Transverse colon (tissue), 4 donors: Measurements from ENCODE around the gene NHS. TPM values are rescaled to one million over a fixed set of nuclear protein-coding genes. Genes with fewer than 3 reads are reported as not detected.

ENCODE experiments used
- DNase-seq: peaks from one replicate; pipeline ENCODE4 v3.0.0-alpha.2; 2019
- H3K27ac ChIP-seq, 4 donors: fragments of 200-600 bp; sonication (generic); 2 replicates each; pipeline ENCODE4 v1.5.1; 2016 to 2018; ENCODE audit warnings: inconsistent platforms in 4 of 4
- H3K27me3 ChIP-seq: fragments of 200-600 bp; sonication (generic); 2 replicates; pipeline ENCODE4 v1.5.1; 2017; ENCODE audit warnings: inconsistent platforms
- H3K36me3 ChIP-seq, 4 donors: fragments of 200-600 bp; sonication (generic); 2 replicates each; pipeline ENCODE4 v1.5.1; 2017 to 2019; ENCODE audit warnings: inconsistent platforms in 4 of 4
- H3K4me1 ChIP-seq, 4 donors: fragments of 200-600 bp; sonication (generic); 2 replicates each; pipeline ENCODE4 v1.5.1; 2017 to 2020; ENCODE audit warnings: inconsistent platforms in 4 of 4
- H3K4me3 ChIP-seq, 4 donors: fragments of 200-600 bp; sonication (generic); 1 replicate in 1 of 4; 2 replicates in 3 of 4; pipeline versions ENCODE4 v1.5.1 to v1.6.1; 2017 to 2019; ENCODE audit warnings: inconsistent platforms in 4 of 4
- H3K9me3 ChIP-seq, 2 donors: fragments of 200-600 bp; sonication (generic); 2 replicates each; pipeline ENCODE4 v1.5.1; 2017 to 2019; ENCODE audit warnings: inconsistent platforms in 2 of 2
- EP300 ChIP-seq: sonication (generic); formaldehyde crosslinking; IDR thresholded peaks from one replicate; pipeline ENCODE4 v1.6.1; 2017; ENCODE audit warnings: antibody characterized with exemption, low read depth
- POLR2A ChIP-seq: fragments of 450-650 bp; IDR thresholded peaks from one replicate; pipeline ENCODE4 v1.6.1; 2016; ENCODE audit warnings: antibody characterized with exemption, mild to moderate bottlenecking, moderate library complexity
- POLR2AphosphoS5 ChIP-seq, 3 donors: sonication (generic); formaldehyde crosslinking; IDR thresholded peaks; one replicate each; pipeline ENCODE4 v1.6.1; 2016; ENCODE audit warnings: antibody characterized with exemption in 3 of 3
- WGBS, 2 donors: methylation state at CpG; one replicate each; pipeline ENCODE4 v1.1.5; 2018; ENCODE audit warnings: low coverage in 1 of 2; 5-methylcytosine and 5-hydroxymethylcytosine counted together
- in situ Hi-C, 4 donors: fragments of 200-750 bp; cut with MboI; loops; one replicate each; pipeline versions ENCODE4 v1.15.0 to v1.15.1; 2017; ENCODE audit warnings: low sequenced_read_pairs in 3 of 4, low pct_ligation_motif_present in 1 of 4, low pct_unique_long_range_greater_than_20kb in 1 of 4
- intact Hi-C: fragments of 100-400 bp; cut with DNase I; formaldehyde crosslinking; loops from one replicate; pipeline ENCODE4 v1.15.1; 2023; ENCODE audit warnings: low total_unique reads
- total RNA-seq, 4 donors: library from RNA; depleted of rRNA; stranded (reverse); fragments of >200 nt; gene quantifications; one replicate each; pipeline ENCODE4 v1.1.0, GENCODE V29; 2016
- TF ChIP-seq, protein P1 (sequence below), 5 experiments: fragments of 200-600 bp in 3 of 5; fragments of 450-650 bp in 2 of 5; sonication (generic) in 3 of 5; IDR thresholded peaks; 1 replicate in 2 of 5; 2 replicates in 3 of 5; pipeline ENCODE4 v1.5.1; 2016 to 2017; ENCODE audit warnings: antibody characterized with exemption in 5 of 5, inconsistent platforms in 3 of 5, mild to moderate bottlenecking in 2 of 5, moderate library complexity in 1 of 5

The NHS gene
- total RNA-seq, 4 donors from 2014 or later: 1.2 to 10.7 (median 5.0) TPM

DNA sequence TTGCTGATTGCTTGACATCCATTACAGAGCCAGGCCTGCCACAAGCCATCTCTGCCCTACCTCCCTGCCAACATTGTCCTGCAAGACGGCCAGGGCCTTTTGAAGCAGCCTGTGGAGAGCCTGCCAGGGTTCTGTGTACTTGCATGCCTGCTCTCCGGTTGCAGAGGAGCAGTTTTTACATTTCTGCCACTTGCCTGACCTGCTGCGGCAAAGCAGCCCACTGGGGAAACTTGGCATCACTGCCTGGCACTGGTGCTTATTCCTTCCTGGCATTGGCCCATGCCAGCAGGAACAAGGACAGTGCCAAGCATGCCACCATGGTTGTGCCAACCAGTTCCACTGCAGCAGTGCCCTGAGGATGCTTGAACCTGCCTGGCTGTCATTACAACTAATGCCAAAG is 167.1 kb downstream of the NHS start:
- H3K4me1 ChIP-seq: peaks cover 0 to 4% (median 0%) of the 10 kb centered on the region in 4 donors
- no peak overlapping the region for H3K27ac ChIP-seq
- H3K4me3 ChIP-seq: no peak overlapping the region
- H3K27me3 ChIP-seq: no peaks in the 10 kb centered on the region
- no peak for DNase-seq
- TF ChIP-seq, protein P1, sequence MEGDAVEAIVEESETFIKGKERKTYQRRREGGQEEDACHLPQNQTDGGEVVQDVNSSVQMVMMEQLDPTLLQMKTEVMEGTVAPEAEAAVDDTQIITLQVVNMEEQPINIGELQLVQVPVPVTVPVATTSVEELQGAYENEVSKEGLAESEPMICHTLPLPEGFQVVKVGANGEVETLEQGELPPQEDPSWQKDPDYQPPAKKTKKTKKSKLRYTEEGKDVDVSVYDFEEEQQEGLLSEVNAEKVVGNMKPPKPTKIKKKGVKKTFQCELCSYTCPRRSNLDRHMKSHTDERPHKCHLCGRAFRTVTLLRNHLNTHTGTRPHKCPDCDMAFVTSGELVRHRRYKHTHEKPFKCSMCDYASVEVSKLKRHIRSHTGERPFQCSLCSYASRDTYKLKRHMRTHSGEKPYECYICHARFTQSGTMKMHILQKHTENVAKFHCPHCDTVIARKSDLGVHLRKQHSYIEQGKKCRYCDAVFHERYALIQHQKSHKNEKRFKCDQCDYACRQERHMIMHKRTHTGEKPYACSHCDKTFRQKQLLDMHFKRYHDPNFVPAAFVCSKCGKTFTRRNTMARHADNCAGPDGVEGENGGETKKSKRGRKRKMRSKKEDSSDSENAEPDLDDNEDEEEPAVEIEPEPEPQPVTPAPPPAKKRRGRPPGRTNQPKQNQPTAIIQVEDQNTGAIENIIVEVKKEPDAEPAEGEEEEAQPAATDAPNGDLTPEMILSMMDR (IDR thresholded peaks at IDR 0.05): no peak
- no peak for TF ChIP-seq POLR2A
- no peak for TF ChIP-seq EP300
- no peak for TF ChIP-seq POLR2AphosphoS5 (IDR thresholded peaks at IDR 0.05)
- H3K36me3 ChIP-seq: no peaks in the 10 kb centered on the region
- 73% methylated on average over 3 of the region's 3 CpGs; no CpG with 5 or more reads in 1 of the 2 donors for WGBS, 2 donors
- no peaks in the 10 kb centered on the region for H3K9me3 ChIP-seq
- intact Hi-C loops: no loop called here
- in situ Hi-C loops: no loop called here

DNA sequence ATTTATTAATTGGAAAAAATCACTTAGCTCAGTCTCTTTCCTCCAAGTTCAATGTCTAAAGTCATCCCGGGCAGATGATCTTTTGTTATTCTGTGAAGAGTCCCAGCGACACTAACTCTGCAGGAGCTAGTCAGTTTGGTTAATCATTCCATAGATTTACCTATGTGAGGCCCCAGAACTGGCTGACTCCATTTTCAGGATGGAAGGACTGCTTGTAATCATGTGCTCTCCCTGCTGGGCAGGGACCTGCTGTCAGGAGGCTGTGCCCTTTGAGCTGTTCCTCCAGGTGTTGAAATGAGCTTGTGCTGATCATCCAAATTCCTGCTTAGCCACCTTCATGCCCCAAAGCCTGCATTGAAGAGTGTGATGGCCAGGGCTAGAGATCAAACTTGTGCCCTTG is 169.8 kb downstream of the NHS start:
- intact Hi-C loops (no loop called here), in situ Hi-C loops (no loop called here)
- H3K27me3 ChIP-seq: no peaks in the 10 kb centered on the region
- no peaks in the 10 kb centered on the region for H3K4me1 ChIP-seq
- TF ChIP-seq EP300: no peak
- TF ChIP-seq, protein P1 (IDR thresholded peaks at IDR 0.05): no peak
- TF ChIP-seq POLR2AphosphoS5 (IDR thresholded peaks at IDR 0.05): no peak
- no peak for TF ChIP-seq POLR2A
- no peak overlapping the region for H3K27ac ChIP-seq
- H3K4me3 ChIP-seq: no peak overlapping the region
- no peak for DNase-seq
- H3K36me3 ChIP-seq: no peaks in the 10 kb centered on the region
- H3K9me3 ChIP-seq: no peaks in the 10 kb centered on the region
- 58 to 62% methylated on average over 2 of the region's 2 CpGs for WGBS, 2 donors

DNA sequence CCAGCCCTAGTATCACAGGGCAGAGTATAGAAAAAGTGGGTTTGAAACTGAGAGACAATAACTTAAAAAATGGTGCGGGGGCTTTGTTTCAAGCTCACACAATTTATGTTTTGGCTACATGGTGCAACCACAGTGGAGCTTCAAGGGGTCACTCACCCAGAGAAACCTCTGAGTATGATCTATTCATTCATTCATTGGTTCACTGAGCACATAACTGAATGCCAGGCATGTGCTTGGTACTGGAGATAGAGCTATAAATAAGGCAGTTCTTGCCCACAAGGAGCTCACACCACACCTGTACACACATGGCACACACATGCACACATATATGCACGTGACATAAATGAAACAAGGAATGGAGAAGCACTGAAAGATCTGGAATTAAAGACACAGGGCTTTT is 171.4 kb downstream of the NHS start:
- Histone ChIP-seq H3K27me3 (no peaks in the 10 kb centered on the region), H3K9me3 (no peaks in the 10 kb centered on the region), H3K36me3 (no peaks in the 10 kb centered on the region), H3K4me3 (no peak overlapping the region), H3K27ac (no peak overlapping the region), H3K4me1 (no peaks in the 10 kb centered on the region)
- 60% methylated on average over 2 of the region's 2 CpGs; no CpG with 5 or more reads in 1 of the 2 donors for WGBS, 2 donors
- TF ChIP-seq EP300 (no peak), POLR2A (no peak)
- TF ChIP-seq, protein P1 (IDR thresholded peaks at IDR 0.05): no peak
- DNase-seq: no peak
- intact Hi-C loops (no loop called here), in situ Hi-C loops (no loop called here)

DNA sequence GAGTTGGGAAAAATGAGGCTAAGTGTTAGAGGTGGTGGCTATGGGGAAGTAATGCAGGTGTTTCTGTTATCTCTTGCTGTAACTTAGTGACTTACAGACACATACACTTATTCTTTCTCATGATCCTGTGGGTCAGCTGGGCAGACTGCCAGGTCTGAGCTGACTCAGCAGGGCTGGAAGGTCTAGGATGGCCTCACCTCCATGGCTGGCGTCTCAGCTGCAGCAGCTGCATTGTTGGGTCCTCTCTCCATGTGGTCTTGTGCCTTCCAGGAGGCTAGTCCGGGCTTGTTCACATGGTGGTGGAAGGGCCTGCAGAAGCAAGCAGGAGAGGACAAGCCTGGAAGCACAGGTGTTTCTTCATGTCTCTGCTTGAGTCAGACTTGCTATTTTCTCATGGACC is 172.7 kb downstream of the NHS start:
- Histone ChIP-seq H3K27ac (no peak overlapping the region), H3K27me3 (no peaks in the 10 kb centered on the region), H3K9me3 (no peaks in the 10 kb centered on the region), H3K4me1 (no peaks in the 10 kb centered on the region), H3K4me3 (no peak overlapping the region), H3K36me3 (no peaks in the 10 kb centered on the region)
- 25% methylated on average over 2 of the region's 2 CpGs; no CpG with 5 or more reads in 1 of the 2 donors for whole genome bisulfite sequencing, 2 donors
- peak; percentile 64 for DNase-seq
- intact Hi-C loops: no loop called here
- in situ Hi-C loops: no loop called here
- no peak for TF ChIP-seq EP300

DNA sequence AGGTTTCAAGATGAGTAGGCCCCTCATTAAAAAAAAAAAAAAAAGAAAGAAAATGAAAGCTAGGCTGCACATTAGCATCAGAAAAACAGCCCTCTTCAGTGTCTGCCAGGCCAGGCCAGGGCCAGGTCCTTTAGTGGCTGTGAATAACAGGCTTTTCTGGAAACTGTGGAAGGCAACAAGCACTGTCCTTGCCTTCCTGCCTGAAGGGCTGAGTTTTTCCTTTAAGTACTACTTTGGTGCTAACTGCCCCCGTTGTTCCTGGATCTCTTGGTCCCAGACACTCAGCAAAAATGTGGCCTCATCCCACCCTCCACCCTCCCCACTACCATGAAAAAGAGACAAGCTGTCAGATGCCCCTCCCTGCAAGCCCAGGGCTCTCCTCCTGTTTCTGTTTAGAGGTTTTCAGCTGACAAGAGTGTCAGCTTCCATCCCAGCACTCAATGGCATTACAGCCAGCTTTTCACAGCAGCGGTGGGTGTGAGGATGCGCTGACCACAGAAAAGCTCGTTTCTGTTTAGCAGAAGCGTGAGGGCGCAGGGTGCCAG is 174.2 kb downstream of the NHS start:
- Histone ChIP-seq H3K4me1 (peaks cover 0 to 9% (median 0%) of the 10 kb centered on the region in 4 donors), H3K27ac (peak overlapping the region in 1 of 4 donors; percentile 43), H3K27me3 (no peaks in the 10 kb centered on the region), H3K36me3 (no peaks in the 10 kb centered on the region), H3K4me3 (no peak overlapping the region), H3K9me3 (no peaks in the 10 kb centered on the region)
- DNase-seq: no peak
- WGBS, 2 donors: 72% methylated on average over 6 of the region's 6 CpGs; no CpG with 5 or more reads in 1 of the 2 donors
- in situ Hi-C loops: no loop called here
- TF ChIP-seq EP300 (no peak), POLR2AphosphoS5 (IDR thresholded peaks at IDR 0.05) (no peak), POLR2A (no peak)
- TF ChIP-seq, protein P1 (IDR thresholded peaks at IDR 0.05): no peak
- intact Hi-C loops: no loop called here
